Measurements from ENCODE around the gene BCL11B. TPM values are rescaled to one million over a fixed set of nuclear protein-coding genes. Genes with fewer than 3 reads are reported as not detected.

Gene BCL11B
- total RNA-seq, 1 donor from 2014 or later = 1.3 TPM

GRCh38 chr14:99208318-99208717 lies 63.7 kb downstream of the BCL11B start:
- no peaks in the 10 kb centered on the region for H3K79me2 ChIP-seq (ENCODE audit: low read depth)
- H3K36me3 ChIP-seq = no peaks in the 10 kb centered on the region
- no peak overlapping the region for H3K4me3 ChIP-seq
- peaks cover 6% of the 10 kb centered on the region for H3K4me1 Mint-ChIP-seq
- H3K27me3 ChIP-seq = no peaks in the 10 kb centered on the region
- H2AFZ ChIP-seq (replicated peaks) = no peak overlapping the region
- DNase-seq (ENCODE audit: low spot score) = no peak
- no peak overlapping the region for H3K4me3 Mint-ChIP-seq
- H3K9me3 Mint-ChIP-seq = no peaks in the 10 kb centered on the region
- H3K27ac Mint-ChIP-seq = peak overlapping the region; percentile 57
- H3K4me2 ChIP-seq = no peak overlapping the region
- no peaks in the 10 kb centered on the region for H3K4me1 ChIP-seq
- no peaks in the 10 kb centered on the region for H3K9me3 ChIP-seq (ENCODE audit: low read depth)
- no peaks in the 10 kb centered on the region for H4K20me1 ChIP-seq (ENCODE audit: low read depth)
- peaks cover 8% of the 10 kb centered on the region for H3K27me3 Mint-ChIP-seq (ENCODE audit: insufficient read depth, low read depth)
- H3F3A ChIP-seq (ENCODE audit: low read depth) = no peaks in the 10 kb centered on the region
- H3K9ac ChIP-seq = no peak overlapping the region
- TF ChIP-seq EZH2 (IDR thresholded peaks at IDR 0.05) = no peak
- TF ChIP-seq CTCF (IDR thresholded peaks at IDR 0.05) = no peak
- TF ChIP-seq EZH2phosphoT487 (IDR thresholded peaks at IDR 0.05) = no peak
- no peak overlapping the region for H3K27ac ChIP-seq
- no peaks in the 10 kb centered on the region for H3K36me3 Mint-ChIP-seq

DNA sequence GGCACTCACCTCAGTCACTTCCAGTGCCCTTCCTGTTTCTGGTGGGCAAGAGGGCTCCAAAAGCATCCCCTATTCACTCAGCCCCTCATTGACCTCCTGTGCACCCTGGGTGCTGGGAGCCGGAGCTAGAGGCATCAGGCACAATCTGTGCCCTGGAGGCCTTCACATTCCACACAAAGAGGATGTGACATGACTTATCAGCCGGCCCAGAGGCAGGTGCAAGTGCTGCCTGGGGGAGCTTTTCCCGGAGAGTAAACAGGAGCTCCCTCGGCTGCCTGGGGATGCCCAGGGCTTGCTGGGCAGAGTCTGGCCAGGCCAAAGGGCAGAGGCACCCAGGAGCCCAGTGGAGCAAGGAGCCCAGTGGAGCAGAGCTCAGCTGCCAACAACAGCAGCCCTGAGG lies 64.5 kb downstream of the BCL11B start:
- Histone ChIP-seq H2AFZ (replicated peaks) (no peak overlapping the region), H3F3A (ENCODE audit: low read depth) (no peaks in the 10 kb centered on the region), H3K27ac (no peak overlapping the region), H3K4me1 (no peaks in the 10 kb centered on the region), H3K4me2 (no peak overlapping the region), H3K9ac (no peak overlapping the region), H3K9me3 (ENCODE audit: low read depth) (no peaks in the 10 kb centered on the region), H3K4me3 (no peak overlapping the region), H4K20me1 (ENCODE audit: low read depth) (no peaks in the 10 kb centered on the region), H3K27me3 (no peaks in the 10 kb centered on the region), H3K36me3 (no peaks in the 10 kb centered on the region), H3K79me2 (ENCODE audit: low read depth) (no peaks in the 10 kb centered on the region)
- peaks cover 8% of the 10 kb centered on the region for H3K27me3 Mint-ChIP-seq (ENCODE audit: insufficient read depth, low read depth)
- H3K4me1 Mint-ChIP-seq = peaks cover 13% of the 10 kb centered on the region
- DNase-seq (ENCODE audit: low spot score) = no peak
- H3K4me3 Mint-ChIP-seq = no peak overlapping the region
- no peaks in the 10 kb centered on the region for H3K9me3 Mint-ChIP-seq
- TF ChIP-seq EZH2phosphoT487 (IDR thresholded peaks at IDR 0.05) (no peak), CTCF (IDR thresholded peaks at IDR 0.05) (no peak), EZH2 (IDR thresholded peaks at IDR 0.05) (no peak)
- no peak overlapping the region for H3K27ac Mint-ChIP-seq
- H3K36me3 Mint-ChIP-seq = no peaks in the 10 kb centered on the region

- H4K20me1 ChIP-seq (ENCODE audit: low read depth) = no peaks in the 10 kb centered on the region
- H3K4me1 ChIP-seq = no peaks in the 10 kb centered on the region
- H3K9me3 ChIP-seq (ENCODE audit: low read depth) = no peaks in the 10 kb centered on the region
- H3K36me3 ChIP-seq = no peaks in the 10 kb centered on the region
- H3K4me3 ChIP-seq = no peak overlapping the region
- no peak overlapping the region for H3K4me3 Mint-ChIP-seq
- H3K4me1 Mint-ChIP-seq = peaks cover 21% of the 10 kb centered on the region
- no peak overlapping the region for H3K27ac Mint-ChIP-seq
- no peak overlapping the region for H3K9ac ChIP-seq
- no peaks in the 10 kb centered on the region for H3K79me2 ChIP-seq (ENCODE audit: low read depth)
- H3K36me3 Mint-ChIP-seq = no peaks in the 10 kb centered on the region
- no peak overlapping the region for H3K4me2 ChIP-seq
- DNase-seq (ENCODE audit: low spot score) = no peak
- no peaks in the 10 kb centered on the region for H3F3A ChIP-seq (ENCODE audit: low read depth)
- no peak for TF ChIP-seq CTCF (IDR thresholded peaks at IDR 0.05)
- no peak for TF ChIP-seq EZH2phosphoT487 (IDR thresholded peaks at IDR 0.05)
- no peak for TF ChIP-seq EZH2 (IDR thresholded peaks at IDR 0.05)
- no peak overlapping the region for H3K27ac ChIP-seq
- peaks cover 11% of the 10 kb centered on the region for H3K27me3 Mint-ChIP-seq (ENCODE audit: insufficient read depth, low read depth)
- no peaks in the 10 kb centered on the region for H3K27me3 ChIP-seq
- no peak overlapping the region for H2AFZ ChIP-seq (replicated peaks)
- H3K9me3 Mint-ChIP-seq = no peaks in the 10 kb centered on the region
Measured at GRCh38 chr14:99206090-99206489, 65.9 kb downstream of the BCL11B start.

Measured in neural progenitor cell (in vitro differentiated cells).